K562 (cell line): ENCODE results near the gene TUBA4B. TPM values are rescaled to one million over a fixed set of nuclear protein-coding genes. Genes with fewer than 3 reads are reported as not detected.

Source experiments
- CBX8 ChIP-seq: fragments of 200-600 bp; sonication (generic); IDR thresholded peaks from 2 replicates; pipeline ENCODE4 v1.6.1; 2012; ENCODE audit warnings: borderline replicate concordance, mixed run types, low read depth, mild to moderate bottlenecking, moderate library complexity, mixed read lengths, low read length, control low read depth, inconsistent platforms; ENCODE audit not compliant: poor library complexity, severe bottlenecking; ENCODE audit errors: extremely low read depth
- CREB1 ChIP-seq, 2 experiments: sonication (generic) in 1 of 2; formaldehyde crosslinking in 1 of 2; IDR thresholded peaks; 2 replicates each; pipeline versions ENCODE4 v1.6.1 to v1.8.0; 2012 to 2022; ENCODE audit warnings: inconsistent platforms in 1 of 2, mild to moderate bottlenecking in 1 of 2, missing genetic modification reagents in 1 of 2, moderate library complexity in 1 of 2
- EHMT2 ChIP-seq: fragments of 450-650 bp; IDR thresholded peaks from 2 replicates; pipeline ENCODE4 v1.6.1; 2018; ENCODE audit warnings: antibody characterized with exemption
- MEF2D ChIP-seq: conservative IDR thresholded peaks from 2 replicates; pipeline ENCODE4 v1.6.1; 2016; ENCODE audit warnings: low read depth, missing genetic modification characterization, missing compliant biosample characterization
- NFXL1 ChIP-seq: fragments of 450-650 bp; formaldehyde crosslinking; IDR thresholded peaks from 2 replicates; pipeline ENCODE4 v1.4.0; 2021; ENCODE audit warnings: mild to moderate bottlenecking
- SMARCA5 ChIP-seq: fragments of 450-650 bp; IDR thresholded peaks from 2 replicates; pipeline ENCODE4 v1.6.1; 2016
- TBP ChIP-seq: optimal IDR thresholded peaks from 2 replicates; pipeline ENCODE3; 2011; ENCODE audit warnings: low read depth, low read length, improper control_type of control experiment
- polyA plus RNA-seq, 8 experiments: library from polyadenylated mRNA; depleted of rRNA in 4 of 8; stranded (reverse) in 5 of 8; unstranded in 3 of 8; fragments of >200 nt; fragmentation: Nextera tagmentation in 2 of 8; fragmentation: Illumina TruSeq in 1 of 8; extraction: Ambion mirVana in 2 of 8; extraction: Trizol in 1 of 8; gene quantifications; 2 replicates each; pipeline versions ENCODE4 v1.2.1 to v1.2.3, GENCODE V29; 2011 to 2014; ENCODE audit warnings: inconsistent platforms in 1 of 8, missing spikeins in 1 of 8
- total RNA-seq, 7 experiments: library from RNA; depleted of rRNA in 6 of 7; stranded (reverse); fragments of >200 nt in 6 of 7; fragmentation: Illumina TruSeq in 2 of 7; extraction: Trizol in 2 of 7; gene quantifications; 2 replicates each; pipeline versions ENCODE4 v1.2.1 to v1.2.3, GENCODE V29; 2011 to 2021; ENCODE audit warnings: low replicate concordance in 1 of 7
- TF ChIP-seq, protein P1 (sequence below): sonication (generic); formaldehyde crosslinking; IDR thresholded peaks from 2 replicates; pipeline ENCODE4 v1.8.1; 2023; ENCODE audit warnings: mild to moderate bottlenecking, missing genetic modification reagents
- TF ChIP-seq, protein P2 (sequence below): fragments of 250-450 bp; sonication (Bioruptor Pico); IDR thresholded peaks from 2 replicates; pipeline ENCODE4 v1.9.0; 2021; ENCODE audit warnings: mild to moderate bottlenecking
- TF ChIP-seq, protein P3 (sequence below): sonication (generic); formaldehyde crosslinking; IDR thresholded peaks from 2 replicates; pipeline ENCODE4 v1.8.0; 2022; ENCODE audit warnings: mild to moderate bottlenecking, missing genetic modification reagents
- TF ChIP-seq, protein P4 (sequence below): fragments of 450-650 bp; formaldehyde crosslinking; IDR thresholded peaks from 2 replicates; pipeline ENCODE4 v1.4.0; 2020; ENCODE audit warnings: mild to moderate bottlenecking, moderate library complexity
- TF ChIP-seq, protein P5 (sequence below), 2 experiments: fragments of 450-650 bp; IDR thresholded peaks; 2 replicates each; pipeline ENCODE4 v1.6.1; 2018; ENCODE audit warnings: mild to moderate bottlenecking in 2 of 2, low read depth in 1 of 2; ENCODE audit not compliant: partially characterized antibody in 2 of 2

Gene TUBA4B
- total and polyA plus RNA-seq, 9 of the 15 experiments (the other 6 are each of a cell fraction or from before 2014, with no cell fraction given): 0.04 TPM; not detected in 8

DNA sequence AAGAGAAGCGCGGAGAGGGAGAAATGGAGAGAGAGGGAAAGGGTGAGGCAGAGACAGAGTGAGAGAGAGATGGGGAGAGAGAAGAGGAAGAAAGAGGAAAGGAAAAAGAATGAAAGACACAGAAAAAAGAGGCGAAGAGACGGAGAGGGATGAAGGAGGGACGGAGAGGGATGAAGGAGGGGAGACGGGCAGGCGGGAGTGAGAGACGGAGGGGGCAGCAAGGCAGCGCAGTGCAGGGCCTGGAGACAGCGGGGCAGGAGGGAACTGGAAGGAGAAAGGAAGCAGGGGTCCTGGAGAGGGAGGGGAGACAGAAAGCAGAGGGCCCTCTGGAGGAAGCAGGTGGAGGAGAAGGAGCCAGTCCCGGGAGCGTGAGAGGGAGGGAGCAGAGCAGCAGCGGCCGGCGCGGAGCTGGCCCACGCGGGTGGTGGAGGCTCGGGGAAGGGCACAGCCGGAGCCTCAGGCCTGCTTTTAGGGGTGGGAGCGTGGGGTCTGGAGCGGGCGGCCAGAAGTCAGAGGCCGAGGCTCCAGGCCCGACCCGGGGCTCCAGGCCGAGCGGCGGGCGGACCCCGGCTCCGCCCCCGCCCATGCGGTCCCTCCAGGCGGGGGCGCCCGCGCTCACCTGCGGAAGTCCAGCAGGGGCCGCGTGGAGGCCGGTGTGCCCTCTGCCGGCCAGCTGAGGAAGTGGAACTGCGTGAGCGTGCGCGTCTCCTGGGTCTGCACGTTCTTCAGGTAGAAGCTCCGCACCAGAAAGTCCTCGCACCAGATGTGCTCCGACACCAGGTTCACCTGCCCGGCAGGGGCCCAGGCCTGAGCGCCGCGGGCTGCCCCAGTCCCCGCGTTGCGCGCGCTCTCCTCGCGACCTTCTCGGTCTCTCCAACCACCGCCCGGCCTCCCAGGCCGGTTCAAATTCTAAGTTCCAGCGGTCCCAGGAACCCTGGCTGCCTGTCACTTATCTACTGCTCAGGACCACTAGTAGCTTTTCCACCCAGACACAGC is 41.6 kb downstream of the TUBA4B start (continued):
- TF ChIP-seq, protein P1, sequence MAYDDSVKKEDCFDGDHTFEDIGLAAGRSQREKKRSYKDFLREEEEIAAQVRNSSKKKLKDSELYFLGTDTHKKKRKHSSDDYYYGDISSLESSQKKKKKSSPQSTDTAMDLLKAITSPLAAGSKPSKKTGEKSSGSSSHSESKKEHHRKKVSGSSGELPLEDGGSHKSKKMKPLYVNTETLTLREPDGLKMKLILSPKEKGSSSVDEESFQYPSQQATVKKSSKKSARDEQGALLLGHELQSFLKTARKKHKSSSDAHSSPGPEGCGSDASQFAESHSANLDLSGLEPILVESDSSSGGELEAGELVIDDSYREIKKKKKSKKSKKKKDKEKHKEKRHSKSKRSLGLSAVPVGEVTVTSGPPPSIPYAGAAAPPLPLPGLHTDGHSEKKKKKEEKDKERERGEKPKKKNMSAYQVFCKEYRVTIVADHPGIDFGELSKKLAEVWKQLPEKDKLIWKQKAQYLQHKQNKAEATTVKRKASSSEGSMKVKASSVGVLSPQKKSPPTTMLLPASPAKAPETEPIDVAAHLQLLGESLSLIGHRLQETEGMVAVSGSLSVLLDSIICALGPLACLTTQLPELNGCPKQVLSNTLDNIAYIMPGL (CRISPR knock-in tag): peak; percentile 91
- TF ChIP-seq TBP: peak; percentile 57
- TF ChIP-seq CBX8: no peak
- peak; percentile 53; the same call in 1 of the 2 replicates for TF ChIP-seq SMARCA5
- TF ChIP-seq, protein P2, sequence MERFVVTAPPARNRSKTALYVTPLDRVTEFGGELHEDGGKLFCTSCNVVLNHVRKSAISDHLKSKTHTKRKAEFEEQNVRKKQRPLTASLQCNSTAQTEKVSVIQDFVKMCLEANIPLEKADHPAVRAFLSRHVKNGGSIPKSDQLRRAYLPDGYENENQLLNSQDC (CRISPR knock-in tag): no peak
- peak; percentile 16; the same call in 1 of the 2 replicates for TF ChIP-seq CREB1 (IDR thresholded peaks at IDR 0.05)
- TF ChIP-seq CREB1 (CRISPR knock-in tag; IDR thresholded peaks at IDR 0.05): peak; percentile 69
- TF ChIP-seq, protein P3, sequence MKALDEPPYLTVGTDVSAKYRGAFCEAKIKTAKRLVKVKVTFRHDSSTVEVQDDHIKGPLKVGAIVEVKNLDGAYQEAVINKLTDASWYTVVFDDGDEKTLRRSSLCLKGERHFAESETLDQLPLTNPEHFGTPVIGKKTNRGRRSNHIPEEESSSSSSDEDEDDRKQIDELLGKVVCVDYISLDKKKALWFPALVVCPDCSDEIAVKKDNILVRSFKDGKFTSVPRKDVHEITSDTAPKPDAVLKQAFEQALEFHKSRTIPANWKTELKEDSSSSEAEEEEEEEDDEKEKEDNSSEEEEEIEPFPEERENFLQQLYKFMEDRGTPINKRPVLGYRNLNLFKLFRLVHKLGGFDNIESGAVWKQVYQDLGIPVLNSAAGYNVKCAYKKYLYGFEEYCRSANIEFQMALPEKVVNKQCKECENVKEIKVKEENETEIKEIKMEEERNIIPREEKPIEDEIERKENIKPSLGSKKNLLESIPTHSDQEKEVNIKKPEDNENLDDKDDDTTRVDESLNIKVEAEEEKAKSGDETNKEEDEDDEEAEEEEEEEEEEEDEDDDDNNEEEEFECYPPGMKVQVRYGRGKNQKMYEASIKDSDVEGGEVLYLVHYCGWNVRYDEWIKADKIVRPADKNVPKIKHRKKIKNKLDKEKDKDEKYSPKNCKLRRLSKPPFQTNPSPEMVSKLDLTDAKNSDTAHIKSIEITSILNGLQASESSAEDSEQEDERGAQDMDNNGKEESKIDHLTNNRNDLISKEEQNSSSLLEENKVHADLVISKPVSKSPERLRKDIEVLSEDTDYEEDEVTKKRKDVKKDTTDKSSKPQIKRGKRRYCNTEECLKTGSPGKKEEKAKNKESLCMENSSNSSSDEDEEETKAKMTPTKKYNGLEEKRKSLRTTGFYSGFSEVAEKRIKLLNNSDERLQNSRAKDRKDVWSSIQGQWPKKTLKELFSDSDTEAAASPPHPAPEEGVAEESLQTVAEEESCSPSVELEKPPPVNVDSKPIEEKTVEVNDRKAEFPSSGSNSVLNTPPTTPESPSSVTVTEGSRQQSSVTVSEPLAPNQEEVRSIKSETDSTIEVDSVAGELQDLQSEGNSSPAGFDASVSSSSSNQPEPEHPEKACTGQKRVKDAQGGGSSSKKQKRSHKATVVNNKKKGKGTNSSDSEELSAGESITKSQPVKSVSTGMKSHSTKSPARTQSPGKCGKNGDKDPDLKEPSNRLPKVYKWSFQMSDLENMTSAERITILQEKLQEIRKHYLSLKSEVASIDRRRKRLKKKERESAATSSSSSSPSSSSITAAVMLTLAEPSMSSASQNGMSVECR: peak; percentile 77
- no peak for TF ChIP-seq MEF2D
- no peak for TF ChIP-seq NFXL1
- TF ChIP-seq, protein P4, sequence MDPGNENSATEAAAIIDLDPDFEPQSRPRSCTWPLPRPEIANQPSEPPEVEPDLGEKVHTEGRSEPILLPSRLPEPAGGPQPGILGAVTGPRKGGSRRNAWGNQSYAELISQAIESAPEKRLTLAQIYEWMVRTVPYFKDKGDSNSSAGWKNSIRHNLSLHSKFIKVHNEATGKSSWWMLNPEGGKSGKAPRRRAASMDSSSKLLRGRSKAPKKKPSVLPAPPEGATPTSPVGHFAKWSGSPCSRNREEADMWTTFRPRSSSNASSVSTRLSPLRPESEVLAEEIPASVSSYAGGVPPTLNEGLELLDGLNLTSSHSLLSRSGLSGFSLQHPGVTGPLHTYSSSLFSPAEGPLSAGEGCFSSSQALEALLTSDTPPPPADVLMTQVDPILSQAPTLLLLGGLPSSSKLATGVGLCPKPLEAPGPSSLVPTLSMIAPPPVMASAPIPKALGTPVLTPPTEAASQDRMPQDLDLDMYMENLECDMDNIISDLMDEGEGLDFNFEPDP (CRISPR knock-in tag): no peak
- TF ChIP-seq, protein P5, sequence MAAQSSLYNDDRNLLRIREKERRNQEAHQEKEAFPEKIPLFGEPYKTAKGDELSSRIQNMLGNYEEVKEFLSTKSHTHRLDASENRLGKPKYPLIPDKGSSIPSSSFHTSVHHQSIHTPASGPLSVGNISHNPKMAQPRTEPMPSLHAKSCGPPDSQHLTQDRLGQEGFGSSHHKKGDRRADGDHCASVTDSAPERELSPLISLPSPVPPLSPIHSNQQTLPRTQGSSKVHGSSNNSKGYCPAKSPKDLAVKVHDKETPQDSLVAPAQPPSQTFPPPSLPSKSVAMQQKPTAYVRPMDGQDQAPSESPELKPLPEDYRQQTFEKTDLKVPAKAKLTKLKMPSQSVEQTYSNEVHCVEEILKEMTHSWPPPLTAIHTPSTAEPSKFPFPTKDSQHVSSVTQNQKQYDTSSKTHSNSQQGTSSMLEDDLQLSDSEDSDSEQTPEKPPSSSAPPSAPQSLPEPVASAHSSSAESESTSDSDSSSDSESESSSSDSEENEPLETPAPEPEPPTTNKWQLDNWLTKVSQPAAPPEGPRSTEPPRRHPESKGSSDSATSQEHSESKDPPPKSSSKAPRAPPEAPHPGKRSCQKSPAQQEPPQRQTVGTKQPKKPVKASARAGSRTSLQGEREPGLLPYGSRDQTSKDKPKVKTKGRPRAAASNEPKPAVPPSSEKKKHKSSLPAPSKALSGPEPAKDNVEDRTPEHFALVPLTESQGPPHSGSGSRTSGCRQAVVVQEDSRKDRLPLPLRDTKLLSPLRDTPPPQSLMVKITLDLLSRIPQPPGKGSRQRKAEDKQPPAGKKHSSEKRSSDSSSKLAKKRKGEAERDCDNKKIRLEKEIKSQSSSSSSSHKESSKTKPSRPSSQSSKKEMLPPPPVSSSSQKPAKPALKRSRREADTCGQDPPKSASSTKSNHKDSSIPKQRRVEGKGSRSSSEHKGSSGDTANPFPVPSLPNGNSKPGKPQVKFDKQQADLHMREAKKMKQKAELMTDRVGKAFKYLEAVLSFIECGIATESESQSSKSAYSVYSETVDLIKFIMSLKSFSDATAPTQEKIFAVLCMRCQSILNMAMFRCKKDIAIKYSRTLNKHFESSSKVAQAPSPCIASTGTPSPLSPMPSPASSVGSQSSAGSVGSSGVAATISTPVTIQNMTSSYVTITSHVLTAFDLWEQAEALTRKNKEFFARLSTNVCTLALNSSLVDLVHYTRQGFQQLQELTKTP (IDR thresholded peaks at IDR 0.05; ENCODE audit: low read depth in 1 of 2, partially characterized antibody in 2 of 2): no peak
- no peak for TF ChIP-seq EHMT2
